GM12878 (cell line): Measurements from ENCODE around the gene PRDM2. TPM values are rescaled to one million over a fixed set of nuclear protein-coding genes. Genes with fewer than 3 reads are reported as not detected.

Experiments
- ATAC-seq: fragments of 200-7000 bp; cut with Tn5 transposase; 3 replicates; pipeline ENCODE4 v1.9.1; 2020; ENCODE audit warnings: mild to moderate bottlenecking, moderate library complexity
- BruUV-seq: library from RNA; stranded (reverse); fragments of 400-500 nt; replicated peaks from 2 replicates; lab custom pipeline; 2021; lab: Mats Ljungman, UMichigan
- CTCF ChIA-PET: fragments of 300-600 bp; sonication (Branson Sonifier 250); formaldehyde crosslinking; extraction: SDS; loops from one replicate; lab custom pipeline; 2021; ENCODE audit warnings: inconsistent platforms; lab: Yijun Ruan, JAX
- POLR2A ChIA-PET: fragments of 350-600 bp; formaldehyde crosslinking; extraction: SDS; loops from one replicate; lab custom pipeline; 2021; ENCODE audit warnings: inconsistent platforms; lab: Charles Lee
- RAD21 ChIA-PET: fragments of 300-600 bp; sonication (Branson Sonifier 250); formaldehyde crosslinking; loops from one replicate; lab custom pipeline; 2023; ENCODE audit warnings: antibody characterized with exemption; ENCODE audit not compliant: unreplicated experiment; lab: Charles Lee
- SMC1A ChIA-PET: fragments of 300-600 bp; sonication (Branson Sonifier 250); formaldehyde crosslinking; loops from one replicate; lab custom pipeline; 2023; ENCODE audit not compliant: unreplicated experiment, uncharacterized antibody; lab: Charles Lee
- DNase-seq: peaks from one replicate; pipeline ENCODE4 v3.0.0-alpha.2; 2011; ENCODE audit warnings: low read depth, low spot score
- FAIRE-seq: peaks from 3 replicates; lab custom pipeline; 2011; peaks lifted over from hg19 to GRCh38; lab: Jason Lieb, UNC
- H2AFZ ChIP-seq: 2 replicates; pipeline ENCODE4 v1.6.0; 2011; ENCODE audit warnings: low read depth, low read length, control low read depth; ENCODE audit not compliant: control insufficient read depth
- H3K27ac ChIP-seq: 2 replicates; pipeline ENCODE4 v1.5.1; 2011; ENCODE audit warnings: control low read depth; ENCODE audit not compliant: control insufficient read depth, insufficient read depth
- H3K27me3 ChIP-seq, 2 experiments: replicated peaks in 1 of 2; 2 replicates each; pipeline versions ENCODE4 v1.6.0 to v1.6.1; 2011; ENCODE audit warnings: low read length in 1 of 2; ENCODE audit not compliant: control insufficient read depth in 2 of 2, insufficient read depth in 2 of 2
- H3K36me3 ChIP-seq, 2 experiments: 2 replicates each; pipeline ENCODE4 v1.5.1; 2011; ENCODE audit warnings: low read length in 1 of 2; ENCODE audit not compliant: control insufficient read depth in 2 of 2, insufficient read depth in 2 of 2
- H3K4me1 ChIP-seq: 2 replicates; pipeline ENCODE4 v1.6.1; 2011; ENCODE audit warnings: mild to moderate bottlenecking, low read length, moderate library complexity, mixed read lengths; ENCODE audit not compliant: control insufficient read depth, insufficient read depth
- H3K4me2 ChIP-seq: 2 replicates; pipeline ENCODE4 v1.6.0; 2011; ENCODE audit warnings: control low read depth; ENCODE audit not compliant: control insufficient read depth, insufficient read depth
- H3K4me3 ChIP-seq: fragments of 200-600 bp; sonication (generic); 2 replicates; pipeline ENCODE4 v1.5.1; 2016
- H3K79me2 ChIP-seq: 2 replicates; pipeline ENCODE4 v1.6.0; 2011; ENCODE audit warnings: low read length; ENCODE audit not compliant: control insufficient read depth, insufficient read depth
- H3K9ac ChIP-seq: 2 replicates; pipeline ENCODE4 v1.8.0; 2011; ENCODE audit warnings: low read length, control low read depth, mixed read lengths; ENCODE audit not compliant: control insufficient read depth, insufficient read depth
- H3K9me3 ChIP-seq: replicated peaks from 3 replicates; pipeline ENCODE4 v1.5.1; 2011; ENCODE audit warnings: mild to moderate bottlenecking, low read length; ENCODE audit not compliant: control insufficient read depth, insufficient read depth
- H4K20me1 ChIP-seq: 2 replicates; pipeline ENCODE4 v1.6.0; 2011; ENCODE audit not compliant: control insufficient read depth, insufficient read depth
- CBFB ChIP-seq: IDR thresholded peaks from 2 replicates; pipeline ENCODE4 v1.6.1; 2016; ENCODE audit warnings: antibody characterized with exemption, low read depth
- CREM ChIP-seq: IDR thresholded peaks from 2 replicates; pipeline ENCODE4 v1.6.1; 2014; ENCODE audit warnings: antibody characterized with exemption, low read depth
- ELK1 ChIP-seq: IDR thresholded peaks from 2 replicates; pipeline ENCODE4 v1.6.1; 2012; ENCODE audit warnings: low read depth, low read length, improper control_type of control experiment
- EZH2 ChIP-seq: IDR thresholded peaks from 2 replicates; pipeline ENCODE4 v1.6.1; 2012; ENCODE audit warnings: low read depth, mild to moderate bottlenecking, control low read depth, inconsistent platforms, low read length, borderline replicate concordance; ENCODE audit not compliant: control insufficient read depth
- HDAC2 ChIP-seq: fragments of 200-600 bp; sonication (generic); IDR thresholded peaks from 2 replicates; pipeline ENCODE4 v1.6.1; 2017
- KLF5 ChIP-seq: fragments of 450-650 bp; IDR thresholded peaks from 2 replicates; pipeline ENCODE4 v1.6.1; 2014; ENCODE audit warnings: mild to moderate bottlenecking; ENCODE audit not compliant: partially characterized antibody
- MTA3 ChIP-seq: IDR thresholded peaks from 2 replicates; pipeline ENCODE4 v1.6.1; 2012; ENCODE audit warnings: low read length, inconsistent platforms, borderline replicate concordance
- MYB ChIP-seq: fragments of 150-350 bp; IDR thresholded peaks from 2 replicates; pipeline ENCODE4 v1.6.1; 2014; ENCODE audit warnings: mild to moderate bottlenecking, low read depth, low read length, borderline replicate concordance
- MYC ChIP-seq: IDR thresholded peaks from 2 replicates; pipeline ENCODE4 v1.6.1; 2011; ENCODE audit warnings: mild to moderate bottlenecking, low read length, moderate library complexity, inconsistent platforms; ENCODE audit not compliant: insufficient read depth, insufficient replicate concordance, insufficient read length, severe bottlenecking
- PBX3 ChIP-seq: IDR thresholded peaks from 2 replicates; pipeline ENCODE4 v1.6.1; 2011; ENCODE audit warnings: mild to moderate bottlenecking, low read depth, low read length, moderate library complexity; ENCODE audit not compliant: insufficient replicate concordance
- POLR2AphosphoS2 ChIP-seq: IDR thresholded peaks from 2 replicates; pipeline ENCODE4 v1.6.1; 2011; ENCODE audit warnings: low read depth, mild to moderate bottlenecking, low read length, improper control_type of control experiment, moderate library complexity
- RAD51 ChIP-seq: fragments of 450-650 bp; IDR thresholded peaks from 2 replicates; pipeline ENCODE4 v1.6.1; 2016; ENCODE audit warnings: moderate library complexity, mild to moderate bottlenecking, inconsistent platforms
- SIN3A ChIP-seq: IDR thresholded peaks from 2 replicates; pipeline ENCODE4 v1.6.1; 2012; ENCODE audit warnings: low read depth, low read length, improper control_type of control experiment
- SREBF2 ChIP-seq: IDR thresholded peaks from 2 replicates; pipeline ENCODE4 v1.6.1; 2012; ENCODE audit warnings: mild to moderate bottlenecking, low read length
- SRF ChIP-seq, 2 experiments: IDR thresholded peaks; 2 replicates each; pipeline ENCODE4 v1.6.1; 2011; ENCODE audit warnings: low read depth in 2 of 2, low read length in 2 of 2, mild to moderate bottlenecking in 1 of 2, moderate library complexity in 1 of 2
- STAT3 ChIP-seq: IDR thresholded peaks from 2 replicates; pipeline ENCODE4 v1.6.1; 2011; ENCODE audit warnings: low read depth, low read length, improper control_type of control experiment
- TBL1XR1 ChIP-seq: IDR thresholded peaks from 2 replicates; pipeline ENCODE4 v1.6.1; 2012; ENCODE audit warnings: low read depth, low read length, improper control_type of control experiment
- WGBS: methylation state at CpG from one replicate; pipeline ENCODE4 v1.1.6; 2016; ENCODE audit warnings: low lambda C conversion rate; ENCODE audit not compliant: insufficient replicate concordance, insufficient coverage; ENCODE audit errors: missing lambda C conversion rate; 5-methylcytosine and 5-hydroxymethylcytosine counted together
- in situ Hi-C: fragments of 300-500 bp; cut with MboI; formaldehyde crosslinking; loops from 9 replicates; pipeline ENCODE4 v1.14.3; 2018; ENCODE audit warnings: mixed read lengths
- intact Hi-C: fragments of 100-400 bp; cut with micrococcal nuclease; formaldehyde crosslinking; loops from one replicate; pipeline ENCODE4 v1.14.2; 2022; ENCODE audit not compliant: unreplicated experiment
- polyA plus RNA-seq, 11 experiments: library from polyadenylated mRNA; depleted of rRNA in 4 of 11; unstranded in 6 of 11; stranded (reverse) in 5 of 11; fragments of >200 nt; fragmentation: Nextera tagmentation in 4 of 11; fragmentation: Illumina TruSeq in 1 of 11; extraction: Ambion mirVana in 4 of 11; extraction: Trizol in 1 of 11; gene quantifications; 1 replicate in 1 of 11; 2 replicates in 10 of 11; pipeline versions ENCODE4 v1.2.1 to v1.2.3, GENCODE V29; 2011 to 2016; ENCODE audit warnings: inconsistent platforms in 2 of 11, missing spikeins in 2 of 11, low read depth in 1 of 11
- total RNA-seq, 4 experiments: library from RNA; depleted of rRNA in 3 of 4; stranded (reverse); fragments of >200 nt in 3 of 4; fragmentation: Illumina TruSeq in 1 of 4; extraction: Trizol in 1 of 4; gene quantifications; 2 replicates each; pipeline versions ENCODE4 v1.2.1 to v1.2.3, GENCODE V29; 2013 to 2021

The PRDM2 gene
- total and polyA plus RNA-seq, 10 of the 15 experiments (the other 5 are each of a cell fraction or from before 2014, with no cell fraction given) = 8.4 to 45.1 (median 23.5) TPM

DNA sequence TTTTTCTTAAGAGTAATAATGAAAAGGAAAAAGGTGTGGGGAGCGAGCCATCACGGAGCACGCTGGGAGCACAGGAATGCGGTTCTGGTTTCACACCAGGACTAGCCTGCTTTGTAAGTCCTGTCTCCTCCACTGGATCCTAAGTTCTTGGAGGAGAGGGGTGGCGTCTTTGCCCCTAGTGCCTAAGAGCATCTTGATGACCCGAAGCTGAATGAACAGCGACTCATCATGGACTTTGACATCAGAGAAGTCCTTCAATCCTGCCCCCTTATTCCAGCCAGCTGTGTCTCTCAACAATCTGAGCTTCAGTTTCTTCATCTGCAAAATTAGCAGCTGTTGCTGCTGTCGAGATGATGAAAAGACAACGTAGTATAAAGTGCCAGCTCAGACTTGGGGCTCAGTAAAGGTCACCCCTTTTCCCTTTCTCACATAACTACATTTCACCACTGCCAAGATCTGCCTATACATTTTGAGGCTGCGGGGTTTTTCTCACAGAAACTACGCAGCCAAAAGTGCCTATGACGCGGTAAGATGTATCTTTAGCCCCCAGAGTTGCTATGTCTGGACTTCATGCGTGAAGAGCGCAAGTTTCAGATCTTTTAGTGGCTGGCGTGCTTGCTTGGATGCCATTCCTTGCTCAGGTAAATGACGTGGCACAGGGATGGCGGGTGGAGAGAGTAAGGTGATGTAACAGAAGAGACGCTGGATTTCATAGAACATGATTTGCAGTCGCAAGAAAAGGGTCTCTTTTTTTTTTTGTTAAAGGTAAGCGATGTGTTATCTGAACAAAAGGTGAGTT lies 4.9 kb upstream of the PRDM2 start:
- no peak for DNase-seq
- no peak overlapping the region for H3K4me2 ChIP-seq

More for the DNA sequence above, 4.9 kb upstream of the PRDM2 start:
- Histone ChIP-seq H3K9me3 (no peaks in the 10 kb centered on the region; the same call in 2 of the 3 replicates), H4K20me1 (no peaks in the 10 kb centered on the region), H3K27ac (no peak overlapping the region), H3K27me3 (no peaks in the 10 kb centered on the region), H3K9ac (no peak overlapping the region), H3K4me3 (no peak overlapping the region), H3K36me3 (no peaks in the 10 kb centered on the region), H3K4me1 (peaks cover 6% of the 10 kb centered on the region), H3K79me2 (peaks cover 10% of the 10 kb centered on the region), H2AFZ (no peak overlapping the region)
- ATAC-seq (no peak), FAIRE-seq (no peak)
- CTCF ChIA-PET = interaction anchor here (0.8 to 1.5 kb wide), 7 partner anchors 8 to 96 kb away, joined by 3 to 4 read pairs (median 3); no protein-coding TSS in a partner anchor
- RAD21 ChIA-PET = interaction anchor here (0.6 to 0.9 kb wide), 2 partner anchors 60 to 136 kb away, joined by 3 read pairs; no protein-coding TSS in a partner anchor
- SMC1A ChIA-PET = interaction anchor here (0.8 to 3.4 kb wide), 3 partner anchors 29 to 170 kb away, joined by 3 to 14 read pairs (median 4); no protein-coding TSS in a partner anchor
- TF ChIP-seq PBX3 (no peak), SIN3A (no peak), MYC (no peak), TBL1XR1 (no peak), CREM (no peak), CBFB (no peak), POLR2AphosphoS2 (no peak), MTA3 (no peak), SREBF2 (no peak), KLF5 (no peak), MYB (no peak), HDAC2 (no peak), ELK1 (no peak), SRF (IDR thresholded peaks at IDR 0.05; ENCODE audit: low read depth in 2 of 2, low read length in 2 of 2) (no peak), RAD51 (no peak), STAT3 (no peak), EZH2 (no peak)
- 82% methylated on average over 21 of the region's 21 CpGs for WGBS
- POLR2A ChIA-PET = interaction anchor here (0.6 kb wide), 1 partner anchor 62 kb away, joined by 3 read pairs; no protein-coding TSS in a partner anchor
- intact Hi-C loops (no loop called here), in situ Hi-C loops (no loop called here)
- BruUV-seq = no TSS peak
